ENCODE data around the gene NR3C1.

NR3C1 gene

GRCh38 chr5:143403593-143404415 is at the start of gene NR3C1:
Gene NR3C1, minus strand, starts transcription at chr5:143403686. Its CDS starts 2,847 bp downstream, at chr5:143400839.
- Histone ChIP-seq H4K20me1 (ENCODE audit: control insufficient read depth, insufficient read depth, low read depth, low read length) (peaks cover 29% of the 10 kb centered on the region), H3K4me1 (ENCODE audit: control insufficient read depth, low read length) (peaks cover 64% of the 10 kb centered on the region), H3K27ac (ENCODE audit: low read depth, low read length) (peak within 1 kb of the TSS; percentile 99), H3K27me3 (ENCODE audit: control insufficient read depth, low read length) (no peaks in the 10 kb centered on the region), H3K4me2 (ENCODE audit: low read length) (peak within 1 kb of the TSS; percentile 98), H3K9me3 (ENCODE audit: control insufficient read depth, insufficient read depth, low read length) (no peaks in the 10 kb centered on the region), H3K36me3 (ENCODE audit: control insufficient read depth, low read length) (peaks cover 74% of the 10 kb centered on the region), H3K4me3 (ENCODE audit: low read length) (peak within 1 kb of the TSS; percentile 89), H3K9me2 (replicated peaks; ENCODE audit: control insufficient read depth, low read length) (no peaks in the 10 kb centered on the region), H3K79me2 (ENCODE audit: control insufficient read depth, low read length) (peaks cover 80% of the 10 kb centered on the region), H3F3A (ENCODE audit: control insufficient read depth, insufficient read depth) (peaks cover 28% of the 10 kb centered on the region)
- TF ChIP-seq EZH2phosphoT487 (IDR thresholded peaks at IDR 0.05; ENCODE audit: borderline replicate concordance, low read length) = no peak
- TF ChIP-seq, protein P1, sequence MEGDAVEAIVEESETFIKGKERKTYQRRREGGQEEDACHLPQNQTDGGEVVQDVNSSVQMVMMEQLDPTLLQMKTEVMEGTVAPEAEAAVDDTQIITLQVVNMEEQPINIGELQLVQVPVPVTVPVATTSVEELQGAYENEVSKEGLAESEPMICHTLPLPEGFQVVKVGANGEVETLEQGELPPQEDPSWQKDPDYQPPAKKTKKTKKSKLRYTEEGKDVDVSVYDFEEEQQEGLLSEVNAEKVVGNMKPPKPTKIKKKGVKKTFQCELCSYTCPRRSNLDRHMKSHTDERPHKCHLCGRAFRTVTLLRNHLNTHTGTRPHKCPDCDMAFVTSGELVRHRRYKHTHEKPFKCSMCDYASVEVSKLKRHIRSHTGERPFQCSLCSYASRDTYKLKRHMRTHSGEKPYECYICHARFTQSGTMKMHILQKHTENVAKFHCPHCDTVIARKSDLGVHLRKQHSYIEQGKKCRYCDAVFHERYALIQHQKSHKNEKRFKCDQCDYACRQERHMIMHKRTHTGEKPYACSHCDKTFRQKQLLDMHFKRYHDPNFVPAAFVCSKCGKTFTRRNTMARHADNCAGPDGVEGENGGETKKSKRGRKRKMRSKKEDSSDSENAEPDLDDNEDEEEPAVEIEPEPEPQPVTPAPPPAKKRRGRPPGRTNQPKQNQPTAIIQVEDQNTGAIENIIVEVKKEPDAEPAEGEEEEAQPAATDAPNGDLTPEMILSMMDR (IDR thresholded peaks at IDR 0.05; ENCODE audit: low read depth, low read length, poor library complexity, severe bottlenecking) = peak; percentile 19

DNA sequence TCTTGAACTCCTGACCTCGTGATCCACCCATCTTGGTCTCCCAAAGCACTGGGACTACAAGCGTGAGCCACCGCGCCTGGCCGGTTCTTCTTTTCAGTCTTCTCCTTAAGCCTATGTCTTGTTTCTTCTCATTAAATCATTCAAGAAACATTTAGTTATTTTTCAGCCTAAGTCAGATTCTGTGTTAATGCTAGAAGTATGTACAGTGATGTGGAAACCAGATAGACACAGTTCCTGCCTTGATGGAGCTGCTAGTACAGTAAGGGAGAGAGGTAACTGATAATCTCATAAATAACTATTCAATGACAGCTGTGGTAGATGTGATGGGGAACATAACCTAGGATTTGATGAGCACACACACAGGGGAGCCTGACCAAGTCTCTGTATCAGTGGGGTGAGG is 46.3 kb upstream of the NR3C1 start:
- Histone ChIP-seq H3K27me3 (ENCODE audit: control insufficient read depth, low read length) (no peaks in the 10 kb centered on the region), H3K4me3 (ENCODE audit: low read length) (no peak overlapping the region), H4K20me1 (ENCODE audit: control insufficient read depth, insufficient read depth, low read depth, low read length) (no peaks in the 10 kb centered on the region), H3K27ac (ENCODE audit: low read depth, low read length) (no peak overlapping the region), H3K9me3 (ENCODE audit: control insufficient read depth, insufficient read depth, low read length) (no peaks in the 10 kb centered on the region), H3K9me2 (replicated peaks; ENCODE audit: control insufficient read depth, low read length) (no peaks in the 10 kb centered on the region), H3K79me2 (ENCODE audit: control insufficient read depth, low read length) (no peaks in the 10 kb centered on the region), H3K36me3 (ENCODE audit: control insufficient read depth, low read length) (no peaks in the 10 kb centered on the region), H3K4me2 (ENCODE audit: low read length) (no peak overlapping the region), H3K4me1 (ENCODE audit: control insufficient read depth, low read length) (peaks cover 44% of the 10 kb centered on the region), H3F3A (ENCODE audit: control insufficient read depth, insufficient read depth) (no peaks in the 10 kb centered on the region)
- TF ChIP-seq, protein P1 (IDR thresholded peaks at IDR 0.05; ENCODE audit: low read depth, low read length, poor library complexity, severe bottlenecking) = no peak
- no peak for TF ChIP-seq EZH2phosphoT487 (IDR thresholded peaks at IDR 0.05; ENCODE audit: borderline replicate concordance, low read length)

DNA sequence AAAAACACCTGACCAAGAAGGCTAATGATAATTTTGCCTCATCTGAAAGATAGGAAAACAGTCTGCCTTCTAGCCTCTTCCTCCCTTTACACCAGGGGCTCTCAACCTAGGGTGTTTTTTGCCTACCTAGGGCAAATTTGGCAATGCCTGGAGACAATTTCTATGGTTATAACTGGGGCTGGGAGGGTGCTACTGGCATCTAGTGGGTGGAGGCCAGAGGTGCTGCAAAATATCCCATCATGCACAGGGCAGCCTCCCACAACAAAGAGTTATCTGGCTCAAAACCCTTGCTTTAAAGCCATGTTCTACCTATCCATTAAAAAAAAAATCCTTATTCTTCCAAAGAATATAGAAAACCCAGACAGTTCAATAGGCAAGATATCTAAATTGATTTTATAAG is 45.0 kb upstream of the NR3C1 start:
- TF ChIP-seq EZH2phosphoT487 (IDR thresholded peaks at IDR 0.05; ENCODE audit: borderline replicate concordance, low read length) = no peak
- TF ChIP-seq, protein P1 (IDR thresholded peaks at IDR 0.05; ENCODE audit: low read depth, low read length, poor library complexity, severe bottlenecking) = peak; percentile 32
- Histone ChIP-seq H3F3A (ENCODE audit: control insufficient read depth, insufficient read depth) (no peaks in the 10 kb centered on the region), H3K27me3 (ENCODE audit: control insufficient read depth, low read length) (no peaks in the 10 kb centered on the region), H3K79me2 (ENCODE audit: control insufficient read depth, low read length) (no peaks in the 10 kb centered on the region), H3K4me2 (ENCODE audit: low read length) (no peak overlapping the region), H3K9me3 (ENCODE audit: control insufficient read depth, insufficient read depth, low read length) (no peaks in the 10 kb centered on the region), H4K20me1 (ENCODE audit: control insufficient read depth, insufficient read depth, low read depth, low read length) (no peaks in the 10 kb centered on the region), H3K36me3 (ENCODE audit: control insufficient read depth, low read length) (no peaks in the 10 kb centered on the region), H3K9me2 (replicated peaks; ENCODE audit: control insufficient read depth, low read length) (no peaks in the 10 kb centered on the region), H3K4me1 (ENCODE audit: control insufficient read depth, low read length) (peaks cover 36% of the 10 kb centered on the region), H3K4me3 (ENCODE audit: low read length) (no peak overlapping the region), H3K27ac (ENCODE audit: low read depth, low read length) (no peak overlapping the region)
